Measurements from ENCODE around the gene OVCH1. TPM values are rescaled to one million over a fixed set of nuclear protein-coding genes. Genes with fewer than 3 reads are reported as not detected.

OVCH1 gene, protein sequence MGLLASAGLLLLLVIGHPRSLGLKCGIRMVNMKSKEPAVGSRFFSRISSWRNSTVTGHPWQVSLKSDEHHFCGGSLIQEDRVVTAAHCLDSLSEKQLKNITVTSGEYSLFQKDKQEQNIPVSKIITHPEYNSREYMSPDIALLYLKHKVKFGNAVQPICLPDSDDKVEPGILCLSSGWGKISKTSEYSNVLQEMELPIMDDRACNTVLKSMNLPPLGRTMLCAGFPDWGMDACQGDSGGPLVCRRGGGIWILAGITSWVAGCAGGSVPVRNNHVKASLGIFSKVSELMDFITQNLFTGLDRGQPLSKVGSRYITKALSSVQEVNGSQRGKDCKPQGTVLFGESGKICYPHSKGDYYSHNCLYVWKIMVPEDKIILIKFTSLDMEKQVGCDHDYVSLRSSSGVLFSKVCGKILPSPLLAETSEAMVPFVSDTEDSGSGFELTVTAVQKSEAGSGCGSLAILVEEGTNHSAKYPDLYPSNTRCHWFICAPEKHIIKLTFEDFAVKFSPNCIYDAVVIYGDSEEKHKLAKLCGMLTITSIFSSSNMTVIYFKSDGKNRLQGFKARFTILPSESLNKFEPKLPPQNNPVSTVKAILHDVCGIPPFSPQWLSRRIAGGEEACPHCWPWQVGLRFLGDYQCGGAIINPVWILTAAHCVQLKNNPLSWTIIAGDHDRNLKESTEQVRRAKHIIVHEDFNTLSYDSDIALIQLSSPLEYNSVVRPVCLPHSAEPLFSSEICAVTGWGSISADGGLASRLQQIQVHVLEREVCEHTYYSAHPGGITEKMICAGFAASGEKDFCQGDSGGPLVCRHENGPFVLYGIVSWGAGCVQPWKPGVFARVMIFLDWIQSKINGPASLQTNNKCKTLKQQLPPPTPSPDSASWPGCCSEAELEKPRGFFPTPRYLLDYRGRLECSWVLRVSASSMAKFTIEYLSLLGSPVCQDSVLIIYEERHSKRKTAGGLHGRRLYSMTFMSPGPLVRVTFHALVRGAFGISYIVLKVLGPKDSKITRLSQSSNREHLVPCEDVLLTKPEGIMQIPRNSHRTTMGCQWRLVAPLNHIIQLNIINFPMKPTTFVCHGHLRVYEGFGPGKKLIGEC
- total RNA-seq = not detected

GRCh38 chr12:29497588-29497987 lies at the start of gene OVCH1:
Gene OVCH1, minus strand, starts transcription at chr12:29497686. Its CDS starts 0 bp downstream, at chr12:29497686.
- H3K9me3 ChIP-seq (ENCODE audit: low read depth, low read length) = no peaks in the 10 kb centered on the region
- H3K4me1 ChIP-seq (ENCODE audit: insufficient read depth, low read length) = no peaks in the 10 kb centered on the region
- H3K4me3 ChIP-seq (ENCODE audit: low read length) = no peak within 1 kb of the TSS
- peaks cover 4% of the 10 kb centered on the region for H3K27me3 ChIP-seq (ENCODE audit: insufficient read depth, low read length)

- H3K4me1 ChIP-seq (ENCODE audit: insufficient read depth, low read length) = no peaks in the 10 kb centered on the region
- H3K4me3 ChIP-seq (ENCODE audit: low read length) = no peak overlapping the region
- no peaks in the 10 kb centered on the region for H3K9me3 ChIP-seq (ENCODE audit: low read depth, low read length)
- no peaks in the 10 kb centered on the region for H3K27me3 ChIP-seq (ENCODE audit: insufficient read depth, low read length)
These were observed 49.7 kb upstream of the OVCH1 start for GRCh38 chr12:29547151-29547632.

GRCh38 chr12:29546000-29546399 lies 48.5 kb upstream of the OVCH1 start:
- Histone ChIP-seq H3K4me1 (ENCODE audit: insufficient read depth, low read length) (no peaks in the 10 kb centered on the region), H3K4me3 (ENCODE audit: low read length) (no peak overlapping the region), H3K9me3 (ENCODE audit: low read depth, low read length) (no peaks in the 10 kb centered on the region), H3K27me3 (ENCODE audit: insufficient read depth, low read length) (no peaks in the 10 kb centered on the region)

DNA sequence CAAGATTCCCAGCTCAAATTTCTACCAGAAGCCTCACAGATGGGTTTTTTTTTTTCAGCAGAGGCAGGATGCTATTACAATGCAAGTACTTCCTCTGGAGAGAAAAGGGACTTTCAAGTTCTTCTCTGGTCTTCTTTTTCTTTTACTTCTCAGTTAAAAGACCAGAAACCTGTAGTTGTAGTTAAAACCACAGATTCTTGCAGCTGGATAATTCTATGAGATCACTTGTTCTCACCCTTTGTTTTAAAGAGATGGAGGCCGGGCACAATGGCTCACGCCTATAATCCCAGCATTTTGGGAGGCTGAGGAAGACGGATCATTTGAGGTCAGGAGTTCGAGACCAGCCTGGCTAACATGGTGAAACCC lies 47.6 kb upstream of the OVCH1 start:
- Histone ChIP-seq H3K9me3 (ENCODE audit: low read depth, low read length) (no peaks in the 10 kb centered on the region), H3K4me3 (ENCODE audit: low read length) (no peak overlapping the region), H3K4me1 (ENCODE audit: insufficient read depth, low read length) (no peaks in the 10 kb centered on the region), H3K27me3 (ENCODE audit: insufficient read depth, low read length) (no peaks in the 10 kb centered on the region)

GRCh38 chr12:29544428-29545101 lies 47.1 kb upstream of the OVCH1 start:
- Histone ChIP-seq H3K27me3 (ENCODE audit: insufficient read depth, low read length) (no peaks in the 10 kb centered on the region), H3K4me3 (ENCODE audit: low read length) (no peak overlapping the region), H3K9me3 (ENCODE audit: low read depth, low read length) (no peaks in the 10 kb centered on the region), H3K4me1 (ENCODE audit: insufficient read depth, low read length) (no peaks in the 10 kb centered on the region)

DNA sequence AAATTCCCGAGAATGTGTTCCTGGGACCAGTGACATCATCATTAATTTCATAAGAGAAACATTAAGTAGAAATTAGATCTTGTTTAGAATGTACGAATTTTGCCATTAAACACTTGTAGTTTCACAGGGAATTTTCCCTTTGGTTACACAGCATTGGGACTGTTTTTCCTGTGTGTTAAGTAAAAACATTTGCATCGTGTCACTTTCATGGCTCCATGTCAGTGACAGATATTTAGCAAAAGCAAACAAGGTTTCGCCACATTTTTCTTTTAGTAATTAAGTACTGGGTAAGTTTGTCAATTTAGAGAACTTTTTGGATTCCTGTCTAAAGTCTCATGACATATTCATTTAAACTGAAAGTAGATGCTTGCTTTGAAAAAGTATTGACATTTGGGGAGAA lies 45.5 kb upstream of the OVCH1 start:
- no peaks in the 10 kb centered on the region for H3K9me3 ChIP-seq (ENCODE audit: low read depth, low read length)

GRCh38 chr12:29537298-29537697 lies 39.8 kb upstream of the OVCH1 start:
- Histone ChIP-seq H3K9me3 (ENCODE audit: low read depth, low read length) (no peaks in the 10 kb centered on the region), H3K27me3 (ENCODE audit: insufficient read depth, low read length) (no peaks in the 10 kb centered on the region), H3K4me3 (ENCODE audit: low read length) (no peak overlapping the region)

More for the DNA sequence above, 45.5 kb upstream of the OVCH1 start:
- Histone ChIP-seq H3K27me3 (ENCODE audit: insufficient read depth, low read length) (no peaks in the 10 kb centered on the region), H3K4me1 (ENCODE audit: insufficient read depth, low read length) (no peaks in the 10 kb centered on the region), H3K4me3 (ENCODE audit: low read length) (no peak overlapping the region)

DNA sequence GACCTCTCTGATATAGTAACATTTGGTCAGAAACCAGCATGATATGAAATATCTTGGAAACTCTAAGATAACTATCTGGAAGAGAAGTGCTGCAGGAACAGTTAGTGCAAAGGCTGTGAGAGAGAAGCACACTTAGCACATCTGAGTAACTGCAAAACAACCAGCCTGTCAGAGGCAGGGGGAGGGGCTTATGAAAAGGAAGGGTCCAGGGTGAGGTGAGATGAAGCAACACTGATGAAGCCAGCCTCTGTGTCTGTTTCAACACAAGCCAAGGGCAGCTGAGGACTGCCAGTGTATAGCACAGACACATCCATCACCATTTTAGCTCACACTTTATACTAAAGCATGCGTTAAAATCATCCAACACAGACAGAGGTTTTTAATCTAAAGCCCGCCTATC lies 37.4 kb upstream of the OVCH1 start:
- Histone ChIP-seq H3K9me3 (ENCODE audit: low read depth, low read length) (no peaks in the 10 kb centered on the region), H3K4me3 (ENCODE audit: low read length) (no peak overlapping the region), H3K4me1 (ENCODE audit: insufficient read depth, low read length) (no peaks in the 10 kb centered on the region), H3K27me3 (ENCODE audit: insufficient read depth, low read length) (no peaks in the 10 kb centered on the region)

More at GRCh38 chr12:29537298-29537697, 39.8 kb upstream of the OVCH1 start:
- H3K4me1 ChIP-seq (ENCODE audit: insufficient read depth, low read length) = no peaks in the 10 kb centered on the region

DNA sequence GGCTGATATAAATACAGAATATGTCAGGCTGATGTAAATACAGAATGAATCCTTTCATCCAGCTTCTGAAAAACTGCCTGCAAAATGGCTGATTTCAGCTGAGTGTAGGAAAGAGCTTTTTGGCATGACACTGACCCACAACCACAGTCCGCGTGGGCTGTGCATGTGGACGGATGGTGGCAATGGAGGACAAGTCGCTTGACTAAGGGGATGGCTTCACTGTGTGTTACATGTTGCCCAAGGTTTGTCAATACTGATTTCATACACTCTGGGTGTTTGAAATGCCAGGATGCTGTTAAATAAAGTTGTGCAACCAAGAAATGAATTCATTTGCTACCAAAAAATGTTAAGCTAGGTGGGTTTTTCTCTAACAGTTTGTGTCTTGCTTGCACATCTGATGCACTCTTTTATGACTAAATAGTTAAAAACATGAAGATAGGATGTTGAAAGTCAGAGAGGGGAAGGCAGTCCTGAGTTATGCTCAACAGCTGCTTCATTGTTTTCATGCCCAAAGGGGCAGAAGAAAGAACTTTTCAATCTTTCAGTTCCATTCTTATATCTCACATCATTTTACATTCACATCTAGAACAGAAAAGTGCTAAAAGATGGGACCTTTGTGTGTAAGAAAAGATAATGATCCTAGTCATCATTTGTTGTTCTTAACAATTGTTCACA lies 36.5 kb upstream of the OVCH1 start:
- Histone ChIP-seq H3K9me3 (ENCODE audit: low read depth, low read length) (no peaks in the 10 kb centered on the region), H3K4me3 (ENCODE audit: low read length) (no peak overlapping the region), H3K27me3 (ENCODE audit: insufficient read depth, low read length) (no peaks in the 10 kb centered on the region), H3K4me1 (ENCODE audit: insufficient read depth, low read length) (no peaks in the 10 kb centered on the region)

DNA sequence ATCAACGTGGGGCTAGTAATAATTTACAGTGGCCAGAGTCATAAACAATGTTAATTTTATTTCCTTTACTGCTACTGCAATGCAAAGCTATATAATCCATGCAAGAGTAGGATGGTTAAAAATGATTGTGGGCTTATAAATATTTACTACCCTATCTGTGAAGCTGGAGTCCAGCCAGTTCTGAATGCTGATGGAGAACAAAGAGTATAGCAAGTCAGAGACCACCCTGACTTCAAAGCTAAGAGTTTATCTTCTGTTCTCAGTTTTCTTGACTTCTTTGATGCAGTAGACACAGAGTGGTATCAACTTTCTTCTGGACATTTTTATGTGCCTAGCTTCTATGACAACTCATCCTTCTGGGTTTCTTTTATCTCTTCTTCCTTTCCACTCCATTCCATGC lies 34.0 kb upstream of the OVCH1 start:
- Histone ChIP-seq H3K9me3 (ENCODE audit: low read depth, low read length) (no peaks in the 10 kb centered on the region), H3K4me3 (ENCODE audit: low read length) (no peak overlapping the region), H3K4me1 (ENCODE audit: insufficient read depth, low read length) (no peaks in the 10 kb centered on the region), H3K27me3 (ENCODE audit: insufficient read depth, low read length) (peaks cover 6% of the 10 kb centered on the region)

GRCh38 chr12:29530436-29530835 lies 33.0 kb upstream of the OVCH1 start:
- no peaks in the 10 kb centered on the region for H3K4me1 ChIP-seq (ENCODE audit: insufficient read depth, low read length)
- H3K27me3 ChIP-seq (ENCODE audit: insufficient read depth, low read length) = peaks cover 6% of the 10 kb centered on the region
- no peaks in the 10 kb centered on the region for H3K9me3 ChIP-seq (ENCODE audit: low read depth, low read length)
- H3K4me3 ChIP-seq (ENCODE audit: low read length) = no peak overlapping the region

DNA sequence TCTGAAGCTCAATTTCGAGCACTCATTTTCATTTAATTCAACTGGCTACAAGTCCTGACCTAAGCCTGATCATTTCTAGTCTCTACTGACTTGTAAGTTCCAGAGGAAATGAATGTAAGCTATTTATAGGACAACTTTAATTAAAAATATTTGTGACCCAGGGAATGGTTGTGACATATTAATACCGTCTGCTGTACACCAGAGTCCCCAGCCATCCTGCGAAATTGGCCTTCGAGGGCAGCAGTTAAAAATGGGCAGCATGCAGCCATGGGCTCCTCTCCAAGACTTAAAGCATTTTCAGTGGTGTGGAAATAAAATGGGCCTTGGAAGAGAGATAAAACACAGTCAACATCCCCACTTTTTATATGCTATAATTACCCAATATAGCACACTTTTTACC lies 30.7 kb upstream of the OVCH1 start:
- Histone ChIP-seq H3K9me3 (ENCODE audit: low read depth, low read length) (no peaks in the 10 kb centered on the region), H3K27me3 (ENCODE audit: insufficient read depth, low read length) (peaks cover 6% of the 10 kb centered on the region), H3K4me3 (ENCODE audit: low read length) (no peak overlapping the region), H3K4me1 (ENCODE audit: insufficient read depth, low read length) (no peaks in the 10 kb centered on the region)

DNA sequence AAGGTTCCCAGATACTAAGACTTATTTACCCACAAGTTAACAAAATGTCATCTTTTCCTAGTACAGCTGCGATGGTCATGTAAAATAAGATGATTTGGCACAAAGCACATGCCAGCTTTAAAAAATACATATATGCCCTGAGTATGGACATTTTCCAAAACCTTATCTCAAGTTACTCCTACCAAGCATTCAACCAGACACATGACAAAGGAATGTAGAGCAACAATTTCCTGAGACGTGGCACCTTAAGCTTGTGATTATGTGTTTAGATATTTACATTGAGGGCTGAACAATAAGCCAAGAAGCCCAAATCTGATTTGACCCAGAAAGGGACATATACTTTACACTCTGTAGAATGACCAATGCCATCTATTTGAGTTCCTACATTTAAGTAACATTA lies 24.5 kb upstream of the OVCH1 start:
- no peaks in the 10 kb centered on the region for H3K4me1 ChIP-seq (ENCODE audit: insufficient read depth, low read length)
- no peaks in the 10 kb centered on the region for H3K9me3 ChIP-seq (ENCODE audit: low read depth, low read length)
- peaks cover 4% of the 10 kb centered on the region for H3K27me3 ChIP-seq (ENCODE audit: insufficient read depth, low read length)
- H3K4me3 ChIP-seq (ENCODE audit: low read length) = no peak overlapping the region

DNA sequence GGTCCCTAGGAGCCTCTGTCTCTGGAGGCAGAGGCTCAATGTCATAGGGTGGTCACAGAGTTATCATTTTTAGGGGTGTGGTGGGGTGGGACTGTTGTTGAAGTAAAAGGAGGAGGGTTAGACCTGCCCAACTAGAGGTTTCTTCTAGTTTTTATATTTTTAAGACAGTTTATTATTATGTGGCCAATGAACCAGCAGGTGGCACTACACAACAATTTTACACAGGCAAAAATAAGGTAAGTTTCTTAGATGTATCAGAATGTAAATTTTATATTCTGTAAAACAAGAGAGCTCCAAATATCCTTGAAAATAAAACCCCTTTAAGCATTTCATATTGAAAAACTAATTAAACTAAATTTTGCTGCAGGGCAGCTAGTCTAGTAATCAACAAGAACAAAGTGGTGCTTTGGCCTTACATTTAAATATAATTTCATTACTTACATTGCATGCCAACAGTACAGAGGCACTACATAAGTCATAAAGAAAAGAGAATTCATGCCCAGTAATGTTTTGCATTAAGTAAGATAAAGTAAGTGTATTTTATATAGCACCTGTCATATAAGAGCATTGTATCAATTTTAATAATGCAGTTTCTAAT lies 22.2 kb upstream of the OVCH1 start:
- Histone ChIP-seq H3K4me1 (ENCODE audit: insufficient read depth, low read length) (no peaks in the 10 kb centered on the region), H3K4me3 (ENCODE audit: low read length) (no peak overlapping the region), H3K27me3 (ENCODE audit: insufficient read depth, low read length) (peaks cover 4% of the 10 kb centered on the region), H3K9me3 (ENCODE audit: low read depth, low read length) (no peaks in the 10 kb centered on the region)

Measured in mononuclear cell (primary cell).